ES-I3 (cell line): ENCODE data around the gene MORN4.

Source experiments
- H3K36me3 ChIP-seq: 2 replicates; pipeline ENCODE4 v1.6.1; 2013; ENCODE audit warnings: mild to moderate bottlenecking, low read length, control low read depth, moderate library complexity; ENCODE audit not compliant: insufficient read depth
- H3K4me1 ChIP-seq: 2 replicates; pipeline ENCODE4 v1.6.1; 2013; ENCODE audit warnings: mild to moderate bottlenecking, control low read depth, low read length; ENCODE audit not compliant: insufficient read depth
- H3K9ac ChIP-seq: 2 replicates; pipeline ENCODE4 v1.6.1; 2013; ENCODE audit warnings: low read depth, mild to moderate bottlenecking, low read length, moderate library complexity
- H3K9me3 ChIP-seq: 2 replicates; pipeline ENCODE4 v1.6.1; 2013; ENCODE audit warnings: mild to moderate bottlenecking, low read length, moderate library complexity; ENCODE audit not compliant: control insufficient read depth, insufficient read depth

The MORN4 gene

GRCh38 chr10:97596101-97597082 is 36.9 kb downstream of the MORN4 start:
- Histone ChIP-seq H3K9ac (no peak overlapping the region), H3K36me3 (no peaks in the 10 kb centered on the region)

GRCh38 chr10:97593421-97593820 is 39.9 kb downstream of the MORN4 start:
- Histone ChIP-seq H3K9me3 (no peaks in the 10 kb centered on the region), H3K9ac (no peak overlapping the region), H3K36me3 (no peaks in the 10 kb centered on the region), H3K4me1 (no peaks in the 10 kb centered on the region)

More at GRCh38 chr10:97596101-97597082, 36.9 kb downstream of the MORN4 start:
- H3K4me1 ChIP-seq: peaks cover 5% of the 10 kb centered on the region; the same call in 1 of the 2 replicates
- H3K9me3 ChIP-seq: no peaks in the 10 kb centered on the region

- H3K9me3 ChIP-seq: no peaks in the 10 kb centered on the region
- H3K9ac ChIP-seq: no peak overlapping the region
- no peaks in the 10 kb centered on the region for H3K36me3 ChIP-seq
- H3K4me1 ChIP-seq: no peaks in the 10 kb centered on the region
Measured at GRCh38 chr10:97590748-97591495, 42.4 kb downstream of the MORN4 start.

- Histone ChIP-seq H3K9me3 (no peaks in the 10 kb centered on the region), H3K9ac (no peak overlapping the region), H3K4me1 (no peaks in the 10 kb centered on the region)
Measured at GRCh38 chr10:97590082-97590747, 43.1 kb downstream of the MORN4 start.

GRCh38 chr10:97589479-97589878 is 43.8 kb downstream of the MORN4 start, which contains the start of gene C10orf62:
Gene C10orf62 (plus strand): TSS chr10:97589721. CDS start chr10:97589898, 177 bp downstream.
- no peaks in the 10 kb centered on the region for H3K36me3 ChIP-seq
- H3K4me1 ChIP-seq: no peaks in the 10 kb centered on the region
- no peaks in the 10 kb centered on the region for H3K9me3 ChIP-seq
- no peak within 1 kb of the TSS for H3K9ac ChIP-seq

More at GRCh38 chr10:97590082-97590747, 43.1 kb downstream of the MORN4 start:
- no peaks in the 10 kb centered on the region for H3K36me3 ChIP-seq

GRCh38 chr10:97587183-97587582 is 46.1 kb downstream of the MORN4 start:
- H3K9ac ChIP-seq: no peak overlapping the region
- H3K36me3 ChIP-seq: no peaks in the 10 kb centered on the region
- no peaks in the 10 kb centered on the region for H3K9me3 ChIP-seq
- no peaks in the 10 kb centered on the region for H3K4me1 ChIP-seq

- Histone ChIP-seq H3K36me3 (no peaks in the 10 kb centered on the region), H3K4me1 (no peaks in the 10 kb centered on the region), H3K9ac (no peak overlapping the region), H3K9me3 (no peaks in the 10 kb centered on the region)
Measured at GRCh38 chr10:97585439-97585811, 47.9 kb downstream of the MORN4 start.

- Histone ChIP-seq H3K9me3 (no peaks in the 10 kb centered on the region), H3K9ac (no peak overlapping the region), H3K4me1 (no peaks in the 10 kb centered on the region)
Measured at GRCh38 chr10:97584798-97585438, 48.4 kb downstream of the MORN4 start.

GRCh38 chr10:97584060-97584797 is 49.1 kb downstream of the MORN4 start, which contains the start of gene HOGA1:
Gene HOGA1 (plus strand): TSS chr10:97584389. CDS start chr10:97584704, 315 bp downstream.
- H3K9me3 ChIP-seq: no peaks in the 10 kb centered on the region
- H3K9ac ChIP-seq: no peak within 1 kb of the TSS

More at GRCh38 chr10:97584798-97585438, 48.4 kb downstream of the MORN4 start:
- no peaks in the 10 kb centered on the region for H3K36me3 ChIP-seq

GRCh38 chr10:97583476-97583875 is 49.8 kb downstream of the MORN4 start:
- Histone ChIP-seq H3K9me3 (no peaks in the 10 kb centered on the region), H3K36me3 (no peaks in the 10 kb centered on the region), H3K9ac (no peak overlapping the region), H3K4me1 (no peaks in the 10 kb centered on the region)

More at GRCh38 chr10:97584060-97584797, 49.1 kb downstream of the MORN4 start, which contains the start of gene HOGA1:
- Histone ChIP-seq H3K36me3 (no peaks in the 10 kb centered on the region), H3K4me1 (no peaks in the 10 kb centered on the region)

- Histone ChIP-seq H3K9me3 (no peaks in the 10 kb centered on the region), H3K4me1 (no peaks in the 10 kb centered on the region), H3K9ac (no peak overlapping the region), H3K36me3 (no peaks in the 10 kb centered on the region)
Measured at GRCh38 chr10:97582169-97582568, 51.1 kb downstream of the MORN4 start.

- Histone ChIP-seq H3K9me3 (no peaks in the 10 kb centered on the region), H3K4me1 (no peaks in the 10 kb centered on the region), H3K36me3 (no peaks in the 10 kb centered on the region), H3K9ac (no peak overlapping the region)
Measured at GRCh38 chr10:97580421-97581367, 52.6 kb downstream of the MORN4 start.
